ENCODE data around the gene AGPAT1.
"Not testable (repeated sequence)": the region's sequence is repeated elsewhere in the genome, so short reads cannot be mapped to it uniquely, and the experiment has no call there.

Gene AGPAT1

DNA sequence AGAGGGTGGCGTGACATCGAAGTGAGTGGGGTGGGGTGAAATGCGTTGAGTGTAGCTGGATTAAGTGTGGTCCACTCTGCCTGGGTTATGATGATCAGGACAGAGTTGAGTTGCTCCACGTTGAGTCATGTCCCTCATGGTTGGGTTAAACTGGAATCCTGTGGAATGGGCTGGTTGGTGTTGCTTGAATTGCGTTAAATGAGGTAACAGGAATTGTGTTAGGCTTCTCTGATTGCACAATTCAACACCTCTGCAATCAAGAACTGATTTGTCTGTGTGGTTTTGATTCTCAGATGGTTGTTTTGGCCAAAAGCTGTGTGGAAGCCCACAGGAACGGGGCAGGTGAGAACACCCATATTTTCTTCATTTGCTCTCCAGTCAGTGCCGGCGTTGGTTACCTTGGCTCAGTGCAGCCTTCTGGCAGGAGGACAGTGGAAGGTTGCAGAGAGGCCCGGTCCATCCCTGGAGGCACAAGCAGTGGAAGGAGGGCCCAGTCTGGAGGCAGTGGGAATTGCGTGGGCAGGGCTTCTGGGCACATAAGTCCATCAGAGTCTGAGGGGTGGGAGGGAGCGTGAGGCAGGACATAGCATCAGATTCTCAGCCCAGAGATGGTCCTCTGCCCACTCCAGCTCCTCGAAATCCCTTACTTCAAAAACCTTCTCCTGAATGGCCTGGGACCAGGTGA, 36.3 kb upstream of the AGPAT1 start:
- TF ChIP-seq, protein P1, sequence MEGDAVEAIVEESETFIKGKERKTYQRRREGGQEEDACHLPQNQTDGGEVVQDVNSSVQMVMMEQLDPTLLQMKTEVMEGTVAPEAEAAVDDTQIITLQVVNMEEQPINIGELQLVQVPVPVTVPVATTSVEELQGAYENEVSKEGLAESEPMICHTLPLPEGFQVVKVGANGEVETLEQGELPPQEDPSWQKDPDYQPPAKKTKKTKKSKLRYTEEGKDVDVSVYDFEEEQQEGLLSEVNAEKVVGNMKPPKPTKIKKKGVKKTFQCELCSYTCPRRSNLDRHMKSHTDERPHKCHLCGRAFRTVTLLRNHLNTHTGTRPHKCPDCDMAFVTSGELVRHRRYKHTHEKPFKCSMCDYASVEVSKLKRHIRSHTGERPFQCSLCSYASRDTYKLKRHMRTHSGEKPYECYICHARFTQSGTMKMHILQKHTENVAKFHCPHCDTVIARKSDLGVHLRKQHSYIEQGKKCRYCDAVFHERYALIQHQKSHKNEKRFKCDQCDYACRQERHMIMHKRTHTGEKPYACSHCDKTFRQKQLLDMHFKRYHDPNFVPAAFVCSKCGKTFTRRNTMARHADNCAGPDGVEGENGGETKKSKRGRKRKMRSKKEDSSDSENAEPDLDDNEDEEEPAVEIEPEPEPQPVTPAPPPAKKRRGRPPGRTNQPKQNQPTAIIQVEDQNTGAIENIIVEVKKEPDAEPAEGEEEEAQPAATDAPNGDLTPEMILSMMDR (IDR thresholded peaks at IDR 0.05): no peak

DNA sequence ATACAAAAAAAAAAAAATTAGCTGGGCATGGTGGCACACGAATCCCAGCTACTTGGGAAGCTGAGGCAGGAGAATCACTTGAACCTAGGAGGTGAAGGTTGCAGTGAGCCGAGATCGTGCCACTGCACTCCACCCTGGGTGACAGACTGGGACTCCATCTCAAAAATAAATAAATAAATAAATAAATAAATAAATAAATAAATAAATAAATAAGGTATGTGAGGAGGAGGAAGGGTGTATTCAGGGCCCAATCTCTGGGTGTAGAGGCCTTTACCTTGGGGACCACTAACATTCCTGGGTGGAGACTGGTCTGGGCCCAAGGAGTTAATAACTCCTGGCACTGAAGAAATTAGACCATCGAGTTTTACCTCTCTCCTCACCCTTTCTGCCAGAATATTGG, 35.5 kb upstream of the AGPAT1 start:
- H3K9me3 ChIP-seq; H3K27me3 ChIP-seq; H3K4me3 ChIP-seq (ENCODE audit: low read depth in 1 of 2, low read length in 1 of 2); H3K4me1 ChIP-seq (ENCODE audit: control insufficient read depth in 1 of 2, insufficient read depth in 1 of 2, low read depth in 1 of 2, low read length in 1 of 2); H3K27ac ChIP-seq; H3K36me3 ChIP-seq: not testable (repeated sequence)

More for the DNA sequence above, 36.3 kb upstream of the AGPAT1 start:
- no peaks in the 10 kb centered on the region for H3K4me1 ChIP-seq (ENCODE audit: control insufficient read depth in 1 of 2, insufficient read depth in 1 of 2, low read depth in 1 of 2, low read length in 1 of 2)
- no peaks in the 10 kb centered on the region for H3K27me3 ChIP-seq
- no peaks in the 10 kb centered on the region for H3K36me3 ChIP-seq
- no peak overlapping the region for H3K4me3 ChIP-seq (ENCODE audit: low read depth in 1 of 2, low read length in 1 of 2)
- H3K9me3 ChIP-seq: no peaks in the 10 kb centered on the region
- H3K27ac ChIP-seq: no peak overlapping the region

DNA sequence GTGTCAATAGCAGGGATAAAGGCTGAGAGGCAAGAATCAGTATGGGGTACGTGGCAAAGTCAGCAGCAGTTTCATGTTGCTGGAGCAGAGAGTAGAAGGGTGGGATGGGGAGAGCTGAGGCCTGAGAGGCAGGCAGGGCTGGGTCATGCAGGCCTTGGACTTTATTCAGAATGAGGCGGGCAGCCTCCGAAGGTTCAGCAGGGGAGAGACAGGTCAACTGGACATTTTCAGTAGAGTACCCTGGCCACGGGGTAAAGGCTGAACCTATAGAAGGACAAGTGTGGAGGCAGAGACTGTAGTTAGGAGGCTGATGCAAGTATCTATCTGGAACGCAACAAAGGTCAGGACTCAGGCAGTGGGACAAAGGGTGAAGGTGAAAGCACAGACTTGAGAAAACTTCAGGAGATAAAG, 34.3 kb upstream of the AGPAT1 start:
- Histone ChIP-seq H3K4me1 (ENCODE audit: control insufficient read depth in 1 of 2, insufficient read depth in 1 of 2, low read depth in 1 of 2, low read length in 1 of 2) (no peaks in the 10 kb centered on the region), H3K27me3 (peaks cover 7% of the 10 kb centered on the region), H3K27ac (no peak overlapping the region), H3K36me3 (no peaks in the 10 kb centered on the region), H3K9me3 (no peaks in the 10 kb centered on the region), H3K4me3 (ENCODE audit: low read depth in 1 of 2, low read length in 1 of 2) (no peak overlapping the region)
- TF ChIP-seq, protein P1 (IDR thresholded peaks at IDR 0.05): no peak

DNA sequence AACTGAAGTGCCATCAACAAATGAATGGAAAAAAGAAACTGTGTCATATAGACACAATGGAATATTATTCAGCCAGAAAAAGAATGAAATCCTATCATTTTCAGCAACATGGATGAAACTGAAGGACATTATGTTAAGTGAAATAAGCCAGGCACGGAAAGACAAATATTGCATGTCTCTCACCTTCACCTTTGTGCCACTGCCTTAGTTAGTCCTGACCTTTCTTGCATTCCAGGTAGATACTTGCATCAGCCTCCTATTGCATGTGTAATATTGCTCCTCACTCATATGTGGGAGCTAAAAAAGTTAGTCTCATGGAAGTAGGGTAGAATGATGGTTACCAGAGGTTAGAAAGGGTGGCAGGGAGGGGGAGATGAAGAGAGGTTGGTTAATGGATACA, 33.1 kb upstream of the AGPAT1 start:
- Histone ChIP-seq H3K27ac (no peak overlapping the region), H3K27me3 (peaks cover 19% of the 10 kb centered on the region)

DNA sequence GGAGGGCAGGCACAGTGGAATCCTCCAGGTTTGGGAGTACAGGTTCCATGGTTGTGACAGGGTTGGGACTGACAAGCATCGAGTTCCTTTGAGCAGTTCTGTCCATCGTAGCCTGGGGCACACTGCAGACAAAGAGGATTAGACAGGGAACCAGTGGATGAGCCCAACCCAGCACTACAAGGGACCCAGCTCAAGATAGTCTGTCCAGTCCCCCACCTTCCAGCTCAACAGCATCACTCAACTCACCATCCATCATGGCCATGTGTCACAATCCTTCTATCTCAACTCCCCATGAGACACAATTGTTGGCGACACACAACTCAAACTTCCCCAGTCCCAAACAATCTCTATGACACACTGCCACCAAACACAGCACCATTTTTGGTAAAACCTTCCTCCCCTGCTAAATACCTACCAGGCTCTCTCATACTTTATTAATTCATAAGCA, 28.4 kb upstream of the AGPAT1 start:
- Histone ChIP-seq H3K27ac (no peak overlapping the region), H3K36me3 (no peaks in the 10 kb centered on the region), H3K27me3 (peaks cover 34% of the 10 kb centered on the region), H3K9me3 (no peaks in the 10 kb centered on the region), H3K4me1 (ENCODE audit: control insufficient read depth in 1 of 2, insufficient read depth in 1 of 2, low read depth in 1 of 2, low read length in 1 of 2) (peaks cover 0 to 2% of the 10 kb centered on the region in 2 experiments), H3K4me3 (ENCODE audit: low read depth in 1 of 2, low read length in 1 of 2) (no peak overlapping the region)
- TF ChIP-seq, protein P1 (IDR thresholded peaks at IDR 0.05): no peak

More for the DNA sequence above, 33.1 kb upstream of the AGPAT1 start:
- Histone ChIP-seq H3K4me1 (ENCODE audit: control insufficient read depth in 1 of 2, insufficient read depth in 1 of 2, low read depth in 1 of 2, low read length in 1 of 2) (no peaks in the 10 kb centered on the region), H3K36me3 (no peaks in the 10 kb centered on the region), H3K4me3 (ENCODE audit: low read depth in 1 of 2, low read length in 1 of 2) (no peak overlapping the region), H3K9me3 (no peaks in the 10 kb centered on the region)
- TF ChIP-seq, protein P1 (IDR thresholded peaks at IDR 0.05): no peak

DNA sequence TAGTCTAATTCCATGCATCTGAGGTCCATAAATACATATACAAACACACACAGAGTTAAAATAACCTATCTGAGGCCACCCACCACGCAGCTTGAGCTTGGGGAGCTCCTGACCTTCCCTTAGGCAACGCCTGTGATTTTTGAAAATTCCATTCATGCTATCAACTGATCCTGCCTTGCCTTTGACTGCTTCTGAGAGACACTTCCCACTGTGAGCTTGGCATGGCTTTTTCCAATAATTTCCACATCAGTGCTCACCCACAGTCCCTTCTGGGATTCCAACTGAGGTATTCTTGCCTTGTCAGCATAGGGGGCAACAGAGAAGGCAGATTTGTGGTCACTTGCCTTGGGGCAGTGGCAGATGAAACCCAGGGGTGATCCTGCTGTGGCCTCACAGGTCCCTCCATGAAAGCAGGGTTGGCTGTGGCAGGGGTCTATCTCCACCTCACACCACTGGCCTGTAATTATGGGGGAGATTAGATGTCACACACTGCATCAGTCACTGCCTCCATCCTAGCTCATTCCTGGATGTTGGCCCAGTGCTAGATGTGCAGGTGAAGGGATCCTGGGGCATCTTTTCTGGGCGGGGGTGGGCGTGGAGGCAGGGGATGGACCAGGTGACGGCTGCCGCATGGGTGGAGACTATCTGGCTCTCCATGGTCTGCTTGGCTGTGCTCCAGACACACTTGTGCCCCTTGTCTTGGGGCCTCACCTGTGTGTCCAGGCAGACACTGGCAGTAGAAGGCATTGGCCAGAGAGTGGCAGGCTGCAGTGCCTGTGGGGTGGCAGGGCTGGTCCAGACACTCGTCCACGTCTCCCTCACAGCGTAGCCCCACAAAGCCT, 27.8 kb upstream of the AGPAT1 start:
- Histone ChIP-seq H3K9me3 (no peaks in the 10 kb centered on the region), H3K4me3 (ENCODE audit: low read depth in 1 of 2, low read length in 1 of 2) (no peak overlapping the region), H3K27ac (no peak overlapping the region), H3K4me1 (ENCODE audit: control insufficient read depth in 1 of 2, insufficient read depth in 1 of 2, low read depth in 1 of 2, low read length in 1 of 2) (peaks cover 0 to 2% of the 10 kb centered on the region in 2 experiments), H3K36me3 (no peaks in the 10 kb centered on the region), H3K27me3 (peaks cover 34% of the 10 kb centered on the region)
- TF ChIP-seq, protein P1 (IDR thresholded peaks at IDR 0.05): no peak

Data from neutrophil (primary cell).